ENCODE measurements around the gene TMEM139. TPM values are rescaled to one million over a fixed set of nuclear protein-coding genes. Genes with fewer than 3 reads are reported as not detected.

Gene TMEM139
- total and polyA plus RNA-seq, 10 of the 15 experiments (the other 5 are each of a cell fraction or from before 2014, with no cell fraction given), result 0.31 TPM; not detected in 9

DNA sequence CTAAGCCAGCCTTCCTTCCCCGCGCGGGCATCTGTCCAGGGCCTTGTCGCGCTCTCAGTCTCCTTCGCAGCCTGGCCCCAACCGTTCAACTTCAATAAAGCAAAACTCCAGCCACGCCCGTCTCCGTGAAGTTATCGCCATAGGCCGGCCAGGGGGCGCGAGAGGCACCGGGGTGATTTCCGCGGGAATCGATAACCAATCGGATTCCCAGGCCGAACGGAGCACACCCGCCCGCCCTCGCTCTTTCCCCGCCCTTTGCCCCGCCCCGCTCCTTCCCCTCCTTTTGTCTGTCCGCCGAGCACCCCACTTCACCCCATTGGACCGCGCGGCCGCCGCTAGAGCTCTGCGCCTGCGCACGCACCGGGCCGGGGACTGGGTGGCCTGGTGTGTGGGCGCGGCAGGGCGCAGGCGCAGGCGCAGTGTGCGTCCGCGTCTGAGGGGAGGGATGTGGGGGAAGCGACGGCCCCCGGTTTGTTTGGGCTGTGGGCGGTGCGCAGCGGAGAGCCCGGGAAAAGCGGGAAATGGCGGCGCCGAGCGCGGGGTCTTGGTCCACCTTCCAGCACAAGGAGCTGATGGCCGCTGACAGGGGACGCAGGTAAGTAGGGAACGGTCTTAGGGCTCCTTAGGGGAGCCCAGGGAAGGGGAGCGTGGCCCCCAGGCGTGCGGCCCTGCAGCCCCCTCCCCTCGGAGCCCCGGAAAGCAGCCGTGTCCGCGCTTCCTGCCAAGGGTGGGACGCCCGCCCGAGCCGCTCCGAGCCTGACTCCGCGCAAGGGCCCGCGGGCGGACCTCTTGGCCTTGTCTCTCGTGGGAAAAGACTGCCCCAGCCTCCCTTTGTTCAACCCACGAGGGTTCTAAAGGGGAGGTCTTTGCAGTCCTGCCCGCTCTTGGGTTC lies 3.4 kb downstream of the TMEM139 start, which contains the start of gene CASP2 (continued):
- TF ChIP-seq, protein P1, sequence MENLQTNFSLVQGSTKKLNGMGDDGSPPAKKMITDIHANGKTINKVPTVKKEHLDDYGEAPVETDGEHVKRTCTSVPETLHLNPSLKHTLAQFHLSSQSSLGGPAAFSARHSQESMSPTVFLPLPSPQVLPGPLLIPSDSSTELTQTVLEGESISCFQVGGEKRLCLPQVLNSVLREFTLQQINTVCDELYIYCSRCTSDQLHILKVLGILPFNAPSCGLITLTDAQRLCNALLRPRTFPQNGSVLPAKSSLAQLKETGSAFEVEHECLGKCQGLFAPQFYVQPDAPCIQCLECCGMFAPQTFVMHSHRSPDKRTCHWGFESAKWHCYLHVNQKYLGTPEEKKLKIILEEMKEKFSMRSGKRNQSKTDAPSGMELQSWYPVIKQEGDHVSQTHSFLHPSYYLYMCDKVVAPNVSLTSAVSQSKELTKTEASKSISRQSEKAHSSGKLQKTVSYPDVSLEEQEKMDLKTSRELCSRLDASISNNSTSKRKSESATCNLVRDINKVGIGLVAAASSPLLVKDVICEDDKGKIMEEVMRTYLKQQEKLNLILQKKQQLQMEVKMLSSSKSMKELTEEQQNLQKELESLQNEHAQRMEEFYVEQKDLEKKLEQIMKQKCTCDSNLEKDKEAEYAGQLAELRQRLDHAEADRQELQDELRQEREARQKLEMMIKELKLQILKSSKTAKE (IDR thresholded peaks at IDR 0.05; ENCODE audit: low read depth, poor library complexity, severe bottlenecking), result no peak
- TF ChIP-seq BHLHE40 (IDR thresholded peaks at IDR 0.05; ENCODE audit: borderline replicate concordance in 1 of 2, low read depth in 2 of 2, low read length in 1 of 2) (peak in 1 of 2 experiments; percentile 53; a peak in 1 of 4 replicates), ZNF207 (IDR thresholded peaks at IDR 0.05; ENCODE audit: borderline replicate concordance) (no peak), ZZZ3 (IDR thresholded peaks at IDR 0.05; ENCODE audit: control insufficient read depth, insufficient read length, low read depth) (no peak), RBBP5 (conservative IDR thresholded peaks at IDR 0.05) (no peak), ZBED1 (IDR thresholded peaks at IDR 0.05; ENCODE audit: borderline replicate concordance) (no peak), SMAD1 (IDR thresholded peaks at IDR 0.05; ENCODE audit: low read depth, partially characterized antibody) (no peak), RCOR1 (conservative IDR thresholded peaks at IDR 0.05; ENCODE audit: low read depth, low read length) (no peak), YY1 (IDR thresholded peaks at IDR 0.05; ENCODE audit: low read depth, low read length) (peak; percentile 94), FOXM1 (IDR thresholded peaks at IDR 0.05; ENCODE audit: low read depth, low read length) (no peak), MEF2A (IDR thresholded peaks at IDR 0.05; ENCODE audit: insufficient read depth, low read depth, low read length) (no peak), TAF1 (IDR thresholded peaks at IDR 0.05; ENCODE audit: borderline replicate concordance, low read depth, low read length) (no peak; the same call in 1 of the 2 replicates), CHD1 (IDR thresholded peaks at IDR 0.05; ENCODE audit: low read depth, low read length) (no peak), CHD4 (IDR thresholded peaks at IDR 0.05) (no peak), BACH1 (IDR thresholded peaks at IDR 0.05; ENCODE audit: borderline replicate concordance) (peak; percentile 88), RELA (IDR thresholded peaks at IDR 0.05; ENCODE audit: borderline replicate concordance, partially characterized antibody) (peak; percentile 39)
- TF ChIP-seq, protein P2, sequence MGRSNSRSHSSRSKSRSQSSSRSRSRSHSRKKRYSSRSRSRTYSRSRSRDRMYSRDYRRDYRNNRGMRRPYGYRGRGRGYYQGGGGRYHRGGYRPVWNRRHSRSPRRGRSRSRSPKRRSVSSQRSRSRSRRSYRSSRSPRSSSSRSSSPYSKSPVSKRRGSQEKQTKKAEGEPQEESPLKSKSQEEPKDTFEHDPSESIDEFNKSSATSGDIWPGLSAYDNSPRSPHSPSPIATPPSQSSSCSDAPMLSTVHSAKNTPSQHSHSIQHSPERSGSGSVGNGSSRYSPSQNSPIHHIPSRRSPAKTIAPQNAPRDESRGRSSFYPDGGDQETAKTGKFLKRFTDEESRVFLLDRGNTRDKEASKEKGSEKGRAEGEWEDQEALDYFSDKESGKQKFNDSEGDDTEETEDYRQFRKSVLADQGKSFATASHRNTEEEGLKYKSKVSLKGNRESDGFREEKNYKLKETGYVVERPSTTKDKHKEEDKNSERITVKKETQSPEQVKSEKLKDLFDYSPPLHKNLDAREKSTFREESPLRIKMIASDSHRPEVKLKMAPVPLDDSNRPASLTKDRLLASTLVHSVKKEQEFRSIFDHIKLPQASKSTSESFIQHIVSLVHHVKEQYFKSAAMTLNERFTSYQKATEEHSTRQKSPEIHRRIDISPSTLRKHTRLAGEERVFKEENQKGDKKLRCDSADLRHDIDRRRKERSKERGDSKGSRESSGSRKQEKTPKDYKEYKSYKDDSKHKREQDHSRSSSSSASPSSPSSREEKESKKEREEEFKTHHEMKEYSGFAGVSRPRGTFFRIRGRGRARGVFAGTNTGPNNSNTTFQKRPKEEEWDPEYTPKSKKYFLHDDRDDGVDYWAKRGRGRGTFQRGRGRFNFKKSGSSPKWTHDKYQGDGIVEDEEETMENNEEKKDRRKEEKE (IDR thresholded peaks at IDR 0.05), result no peak
- TF ChIP-seq, protein P3, sequence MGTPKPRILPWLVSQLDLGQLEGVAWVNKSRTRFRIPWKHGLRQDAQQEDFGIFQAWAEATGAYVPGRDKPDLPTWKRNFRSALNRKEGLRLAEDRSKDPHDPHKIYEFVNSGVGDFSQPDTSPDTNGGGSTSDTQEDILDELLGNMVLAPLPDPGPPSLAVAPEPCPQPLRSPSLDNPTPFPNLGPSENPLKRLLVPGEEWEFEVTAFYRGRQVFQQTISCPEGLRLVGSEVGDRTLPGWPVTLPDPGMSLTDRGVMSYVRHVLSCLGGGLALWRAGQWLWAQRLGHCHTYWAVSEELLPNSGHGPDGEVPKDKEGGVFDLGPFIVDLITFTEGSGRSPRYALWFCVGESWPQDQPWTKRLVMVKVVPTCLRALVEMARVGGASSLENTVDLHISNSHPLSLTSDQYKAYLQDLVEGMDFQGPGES (IDR thresholded peaks at IDR 0.05), result no peak
- TF ChIP-seq, protein P4, sequence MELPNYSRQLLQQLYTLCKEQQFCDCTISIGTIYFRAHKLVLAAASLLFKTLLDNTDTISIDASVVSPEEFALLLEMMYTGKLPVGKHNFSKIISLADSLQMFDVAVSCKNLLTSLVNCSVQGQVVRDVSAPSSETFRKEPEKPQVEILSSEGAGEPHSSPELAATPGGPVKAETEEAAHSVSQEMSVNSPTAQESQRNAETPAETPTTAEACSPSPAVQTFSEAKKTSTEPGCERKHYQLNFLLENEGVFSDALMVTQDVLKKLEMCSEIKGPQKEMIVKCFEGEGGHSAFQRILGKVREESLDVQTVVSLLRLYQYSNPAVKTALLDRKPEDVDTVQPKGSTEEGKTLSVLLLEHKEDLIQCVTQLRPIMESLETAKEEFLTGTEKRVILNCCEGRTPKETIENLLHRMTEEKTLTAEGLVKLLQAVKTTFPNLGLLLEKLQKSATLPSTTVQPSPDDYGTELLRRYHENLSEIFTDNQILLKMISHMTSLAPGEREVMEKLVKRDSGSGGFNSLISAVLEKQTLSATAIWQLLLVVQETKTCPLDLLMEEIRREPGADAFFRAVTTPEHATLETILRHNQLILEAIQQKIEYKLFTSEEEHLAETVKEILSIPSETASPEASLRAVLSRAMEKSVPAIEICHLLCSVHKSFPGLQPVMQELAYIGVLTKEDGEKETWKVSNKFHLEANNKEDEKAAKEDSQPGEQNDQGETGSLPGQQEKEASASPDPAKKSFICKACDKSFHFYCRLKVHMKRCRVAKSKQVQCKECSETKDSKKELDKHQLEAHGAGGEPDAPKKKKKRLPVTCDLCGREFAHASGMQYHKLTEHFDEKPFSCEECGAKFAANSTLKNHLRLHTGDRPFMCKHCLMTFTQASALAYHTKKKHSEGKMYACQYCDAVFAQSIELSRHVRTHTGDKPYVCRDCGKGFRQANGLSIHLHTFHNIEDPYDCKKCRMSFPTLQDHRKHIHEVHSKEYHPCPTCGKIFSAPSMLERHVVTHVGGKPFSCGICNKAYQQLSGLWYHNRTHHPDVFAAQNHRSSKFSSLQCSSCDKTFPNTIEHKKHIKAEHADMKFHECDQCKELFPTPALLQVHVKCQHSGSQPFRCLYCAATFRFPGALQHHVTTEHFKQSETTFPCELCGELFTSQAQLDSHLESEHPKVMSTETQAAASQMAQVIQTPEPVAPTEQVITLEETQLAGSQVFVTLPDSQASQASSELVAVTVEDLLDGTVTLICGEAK (IDR thresholded peaks at IDR 0.05; ENCODE audit: borderline replicate concordance), result no peak

Data from GM12878 (cell line).